Brain pericyte (primary cell): Measurements from ENCODE around the gene BCL11A.
"Not testable (repeated sequence)": the region's sequence is repeated elsewhere in the genome, so short reads cannot be mapped to it uniquely, and the experiment has no call there.

Experiments used
- DNase-seq: peaks from one replicate; pipeline ENCODE4 v3.0.0-alpha.2; 2012; ENCODE audit warnings: low read depth, low spot score

BCL11A gene

DNA sequence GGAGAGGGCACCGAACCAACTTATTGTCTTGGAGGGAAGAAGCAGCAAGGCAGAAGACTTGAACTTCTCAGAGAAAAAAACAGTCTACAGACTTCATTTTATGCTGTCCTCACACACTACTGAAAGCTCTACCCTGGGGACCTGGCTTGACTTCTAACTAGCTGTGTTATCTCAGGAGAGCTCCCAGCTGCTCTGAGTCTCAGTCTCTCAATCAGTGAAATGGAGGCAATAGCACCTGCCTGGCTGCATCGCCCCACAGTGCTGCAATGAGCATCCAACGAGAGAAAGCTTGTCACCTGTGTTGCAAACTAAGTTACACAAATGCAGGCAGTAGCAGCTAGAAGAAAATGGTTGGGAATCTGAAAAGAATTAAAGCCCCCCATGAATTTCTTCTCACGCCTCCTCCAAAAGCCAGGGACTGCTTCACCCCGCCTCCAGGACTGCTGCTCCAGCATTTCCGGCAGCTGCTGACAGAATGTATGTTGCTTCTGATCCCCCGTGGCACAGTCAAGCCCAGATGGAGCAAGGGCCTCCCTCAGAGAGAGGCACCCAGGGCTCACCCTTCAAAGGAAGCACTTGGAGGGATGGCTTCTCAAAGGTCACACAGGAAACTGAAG is 116.3 kb downstream of the BCL11A start:
- DNase-seq: no peak

DNA sequence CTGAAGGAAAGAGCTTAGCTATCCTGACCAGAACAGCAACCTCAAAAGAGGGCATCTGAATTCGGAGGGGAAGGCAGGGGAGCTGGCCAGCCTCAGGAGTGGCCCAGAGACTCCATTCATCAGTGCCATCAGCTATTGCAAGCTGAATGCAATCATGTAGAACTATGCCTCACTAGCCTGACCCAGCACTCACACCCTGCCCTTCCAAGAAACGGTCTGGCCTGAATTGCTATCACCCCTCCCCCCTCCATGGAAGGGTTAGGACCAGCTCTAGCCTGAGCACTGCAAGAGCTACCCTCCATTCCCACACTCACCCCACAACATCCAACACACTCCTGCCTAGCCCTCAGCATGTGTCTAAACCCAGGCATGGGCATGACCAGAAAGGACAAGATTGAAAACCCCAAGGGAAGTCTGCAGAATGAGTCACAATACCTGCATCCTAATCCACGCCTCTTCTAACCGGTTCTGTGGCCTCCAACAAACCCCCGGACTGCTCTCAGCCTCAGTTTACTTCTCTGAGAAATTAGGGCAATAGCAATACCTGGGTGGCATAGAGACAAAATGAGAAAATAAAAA is 120.3 kb downstream of the BCL11A start:
- DNase-seq: no peak

GRCh38 chr2:60432035-60432601 is 121.3 kb downstream of the BCL11A start:
- DNase-seq: no peak

DNA sequence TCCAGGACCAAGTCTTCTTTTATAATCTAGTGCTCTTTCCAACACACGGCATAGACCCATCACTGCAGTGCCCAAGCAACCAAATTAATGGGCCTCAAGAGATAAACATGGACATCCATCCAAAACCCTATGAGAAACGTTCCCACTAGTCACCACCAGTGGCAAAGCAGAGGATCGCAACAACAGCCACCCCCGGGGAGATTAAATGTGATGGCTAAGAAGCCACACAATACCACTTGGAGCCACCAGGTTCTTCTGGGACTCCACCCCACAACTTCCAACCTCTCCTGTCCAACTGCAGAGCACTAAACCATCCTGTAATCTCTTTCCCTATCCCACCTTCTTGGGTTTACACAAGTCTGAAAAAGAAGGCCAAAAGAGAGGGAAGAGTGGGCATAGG is 123.8 kb downstream of the BCL11A start:
- no peak for DNase-seq

DNA sequence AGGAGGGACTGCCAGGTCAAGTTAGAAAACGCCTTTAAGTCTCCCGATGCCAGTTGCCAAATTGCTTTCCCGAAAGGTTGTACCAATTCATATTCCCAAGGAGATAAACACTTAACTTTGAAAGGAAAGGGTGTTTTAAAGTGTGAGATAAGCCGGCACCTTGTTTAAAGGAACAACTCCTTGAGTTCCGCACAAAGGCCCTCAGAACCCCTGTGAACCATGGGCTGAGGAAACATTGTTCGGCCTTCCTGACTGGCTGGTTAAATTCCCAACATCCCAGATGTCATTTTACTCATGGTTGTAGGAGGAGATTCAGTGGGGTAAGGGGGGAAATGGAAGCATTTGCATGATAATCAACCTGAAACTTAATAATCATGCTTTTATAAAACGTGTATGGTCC is 126.6 kb downstream of the BCL11A start:
- no peak for DNase-seq

DNA sequence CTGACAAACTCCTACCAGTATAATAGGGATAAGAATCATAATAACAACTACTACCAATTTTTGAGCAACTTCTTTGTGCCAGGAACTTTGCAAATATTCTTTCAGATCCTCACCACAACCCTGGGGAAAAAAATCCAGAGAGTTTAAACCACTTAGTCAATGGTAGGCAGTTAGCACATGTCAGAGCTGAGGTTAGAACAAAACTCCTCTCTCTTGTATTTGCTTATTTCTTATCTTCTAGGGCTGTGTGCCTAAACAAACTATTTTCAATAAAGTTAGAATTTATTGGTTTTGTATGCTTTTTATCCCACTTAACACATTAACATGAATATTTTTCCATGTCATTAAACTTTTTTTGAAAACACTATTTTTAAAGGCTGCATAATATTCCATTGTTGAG is 127.1 kb downstream of the BCL11A start:
- DNase-seq: no peak

- no peak for DNase-seq
Measured at GRCh38 chr2:60424233-60424632, 129.2 kb downstream of the BCL11A start.

DNA sequence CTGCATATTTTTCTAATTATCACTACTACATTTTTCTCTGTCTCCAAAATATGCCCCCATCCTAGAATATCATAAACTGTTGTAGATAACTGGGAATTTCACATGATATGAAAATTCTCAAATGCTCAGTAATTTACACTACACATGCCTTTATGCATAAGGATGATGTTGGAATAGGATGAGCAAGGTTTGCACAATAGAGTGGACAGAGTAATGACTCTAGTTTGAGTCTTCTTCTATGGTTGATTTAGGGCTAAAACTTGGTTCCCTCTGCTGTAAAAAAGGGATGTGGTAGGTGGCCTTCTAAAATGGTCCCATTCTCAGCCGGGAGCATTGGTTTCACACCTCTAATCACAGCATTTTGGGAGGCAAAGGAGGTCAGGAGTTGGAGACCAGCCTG is 129.9 kb downstream of the BCL11A start:
- DNase-seq: no peak

- DNase-seq: no peak
Measured at GRCh38 chr2:60422826-60423483, 130.5 kb downstream of the BCL11A start.

DNA sequence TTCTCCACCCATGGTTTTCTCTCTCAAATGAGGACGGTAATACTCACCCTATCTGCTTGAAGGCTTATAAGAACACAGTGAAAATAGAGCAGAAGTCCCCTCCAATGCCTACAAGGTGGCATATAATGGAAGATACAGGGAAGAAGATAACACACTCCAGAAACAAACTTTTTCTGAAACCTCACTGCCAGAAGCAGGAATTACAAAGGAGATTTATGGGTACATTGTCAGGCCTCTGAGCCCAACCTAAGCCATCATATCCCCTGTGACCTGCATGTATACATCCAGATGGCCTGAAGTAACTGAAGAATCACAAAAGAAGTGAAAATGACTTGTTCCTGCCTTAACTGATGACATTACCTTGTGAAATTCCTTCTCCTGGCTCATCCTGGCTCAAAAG is 136.2 kb downstream of the BCL11A start:
- not testable (repeated sequence) for DNase-seq

DNA sequence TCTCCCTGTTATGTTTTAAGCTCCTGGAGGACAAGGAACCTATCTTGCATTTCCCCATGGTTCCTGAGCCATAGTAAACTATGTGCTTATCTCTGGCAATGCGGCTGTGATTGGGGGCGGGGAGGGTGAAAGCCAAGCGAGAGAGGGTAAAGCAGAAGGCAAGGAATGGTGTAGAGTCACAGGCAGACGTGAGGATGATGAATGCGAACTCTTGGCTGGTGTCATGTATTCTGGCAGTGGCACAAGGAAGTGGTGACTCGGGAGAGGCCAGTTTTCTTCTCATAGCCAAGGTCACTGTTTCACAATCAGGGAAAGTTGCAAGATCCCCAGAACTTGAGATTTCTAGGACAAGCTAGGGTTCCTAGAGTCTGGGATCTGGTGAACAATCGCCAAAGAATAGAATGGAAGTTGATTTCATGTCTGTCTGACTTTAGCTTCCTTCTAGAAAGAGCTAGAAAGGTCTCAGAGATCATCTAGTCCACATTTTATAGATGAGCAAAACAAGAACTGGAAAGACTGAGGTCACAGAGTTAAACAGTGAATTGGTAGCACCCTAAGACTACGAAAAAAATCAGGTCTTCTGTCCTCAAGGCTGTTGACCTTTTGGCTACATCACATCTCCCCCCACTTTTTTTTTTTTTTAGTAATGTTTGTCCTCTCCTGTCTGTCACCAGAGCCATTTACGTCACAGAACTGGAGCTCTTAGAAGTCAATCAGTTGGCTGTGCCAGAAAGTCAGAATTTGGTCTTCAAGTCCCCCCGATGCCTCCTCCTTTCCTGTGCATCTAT is 137.0 kb downstream of the BCL11A start:
- no peak for DNase-seq

DNA sequence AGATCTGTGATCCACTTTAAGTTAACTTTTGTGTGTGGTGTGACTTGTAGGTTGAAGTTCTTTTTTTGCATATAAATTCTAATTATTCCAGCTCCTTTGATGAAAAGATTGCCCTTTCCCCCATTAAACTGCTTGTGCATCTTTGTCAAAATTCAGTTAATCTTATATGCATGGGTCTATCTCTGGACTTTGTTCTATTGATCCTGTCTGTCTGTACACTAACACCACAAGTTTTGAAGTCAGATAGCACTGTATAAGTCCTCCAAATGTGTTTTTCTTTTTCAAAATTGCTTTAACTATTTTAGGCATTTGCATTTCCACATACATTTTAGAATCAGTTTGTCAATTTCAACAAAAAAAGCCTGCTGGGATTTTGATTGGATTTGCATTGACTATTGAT is 137.6 kb downstream of the BCL11A start:
- no peak for DNase-seq

GRCh38 chr2:60414495-60415138 is 138.8 kb downstream of the BCL11A start:
- no peak for DNase-seq

GRCh38 chr2:60413814-60414168 is 139.7 kb downstream of the BCL11A start:
- DNase-seq: no peak

DNA sequence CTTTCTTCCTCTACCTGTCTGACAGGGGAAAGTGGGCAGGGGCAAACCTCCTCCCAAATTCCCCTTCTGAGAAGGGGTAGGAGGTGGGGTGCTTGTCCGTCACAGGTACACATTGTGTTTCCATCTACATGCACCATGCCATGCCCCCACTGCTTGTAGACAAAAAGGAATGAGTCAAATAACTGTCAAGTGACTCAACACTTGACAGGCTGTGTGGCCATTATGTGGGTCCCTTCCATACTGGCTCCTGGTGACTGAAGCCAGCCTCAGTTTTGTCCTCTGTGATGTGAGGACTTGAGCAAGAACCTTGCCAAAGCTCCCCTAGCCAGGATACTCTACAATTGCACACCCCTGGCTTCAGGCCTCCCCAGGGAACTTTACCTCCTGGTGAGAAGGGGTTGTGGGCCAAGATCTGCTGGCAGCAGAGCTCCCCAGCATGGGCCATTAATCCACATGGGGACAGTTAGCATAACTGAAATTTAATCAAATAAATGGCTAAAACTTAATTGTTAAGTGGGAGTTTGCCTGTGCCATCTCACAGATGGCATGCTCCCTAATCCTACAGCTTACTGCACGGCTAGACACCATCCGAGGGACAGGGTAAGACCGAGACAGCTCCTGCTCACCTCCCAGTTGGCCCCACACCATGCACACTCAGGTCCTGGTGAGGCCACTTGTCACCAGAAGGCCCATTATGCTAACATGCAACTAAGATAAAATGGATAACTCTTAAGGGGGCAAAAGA is 140.2 kb downstream of the BCL11A start:
- no peak for DNase-seq

- no peak for DNase-seq
Measured at GRCh38 chr2:60412620-60413019, 140.8 kb downstream of the BCL11A start.

- no peak for DNase-seq
Measured at GRCh38 chr2:60412027-60412426, 141.4 kb downstream of the BCL11A start.

- DNase-seq: no peak
Measured at GRCh38 chr2:60411295-60411694, 142.2 kb downstream of the BCL11A start.

- no peak for DNase-seq
Measured at GRCh38 chr2:60410456-60411146, 142.9 kb downstream of the BCL11A start.

DNA sequence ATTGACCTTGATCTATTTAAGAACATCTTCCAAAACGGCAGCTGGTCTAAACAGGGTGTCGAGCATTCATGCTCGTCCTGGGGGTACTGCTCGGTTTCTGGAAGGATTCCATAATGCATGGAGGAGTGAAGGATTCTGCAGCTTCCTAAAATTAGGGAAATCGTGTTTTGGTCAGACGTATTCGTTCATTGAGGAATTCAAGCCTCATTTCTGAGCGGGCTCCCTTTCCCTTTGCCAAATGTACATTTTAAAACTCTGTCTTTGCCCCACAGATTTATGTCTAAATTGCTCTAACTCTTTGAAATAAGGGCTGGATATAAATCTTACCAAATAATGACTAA is 144.0 kb downstream of the BCL11A start:
- no peak for DNase-seq
